Adrenal gland (tissue), 12 donors: Measurements from ENCODE around the gene PRTFDC1. TPM values are rescaled to one million over a fixed set of nuclear protein-coding genes. Genes with fewer than 3 reads are reported as not detected.
A peak's percentile ranks its signal among the peaks of the same experiment; 100 is the strongest.

Experiments
- DNase-seq, 7 donors: peaks; one replicate each; pipeline ENCODE4 v3.0.0-alpha.2; 2019 to 2020
- H3K27ac ChIP-seq, 5 donors: fragments of 200-600 bp; sonication (generic) in 4 of 5; 1 replicate in 3 of 5; 2 replicates in 2 of 5; pipeline versions ENCODE4 v1.5.1 to v1.8.0; 2016 to 2020; ENCODE audit warnings: mild to moderate bottlenecking in 1 of 5
- H3K27me3 ChIP-seq: fragments of 200-600 bp; 2 replicates; pipeline ENCODE4 v1.8.0; 2021
- H3K36me3 ChIP-seq, 2 donors: fragments of 200-600 bp; replicated peaks in 1 of 2; 1 replicate in 1 of 2; 2 replicates in 1 of 2; pipeline versions ENCODE4 v1.5.1 to v1.8.0; 2018 to 2022
- H3K4me1 ChIP-seq, 2 donors: fragments of 200-600 bp; replicated peaks in 1 of 2; 1 replicate in 1 of 2; 2 replicates in 1 of 2; pipeline versions ENCODE4 v1.5.1 to v1.8.0; 2018 to 2021
- H3K4me3 ChIP-seq, 4 donors: fragments of 200-600 bp; sonication (generic) in 3 of 4; one replicate each; pipeline ENCODE4 v1.5.1; 2016 to 2018
- H3K9me3 ChIP-seq, 3 donors: fragments of 200-600 bp; sonication (generic) in 1 of 3; replicated peaks in 1 of 3; 1 replicate in 2 of 3; 2 replicates in 1 of 3; pipeline versions ENCODE4 v1.5.1 to v1.8.0; 2016 to 2021
- CTCF ChIP-seq, 6 experiments: fragments of 450-650 bp in 4 of 6; fragments of 200-600 bp in 2 of 6; sonication (generic) in 1 of 6; IDR thresholded peaks; 1 replicate in 5 of 6; 2 replicates in 1 of 6; pipeline versions ENCODE4 v1.5.1 to v1.8.0; 2016 to 2021; ENCODE audit warnings: antibody characterized with exemption in 6 of 6, mild to moderate bottlenecking in 2 of 6, moderate library complexity in 1 of 6
- POLR2A ChIP-seq, 2 donors: fragments of 450-650 bp; IDR thresholded peaks; one replicate each; pipeline ENCODE4 v1.6.1; 2017; ENCODE audit warnings: antibody characterized with exemption in 2 of 2, mild to moderate bottlenecking in 2 of 2, moderate library complexity in 1 of 2
- WGBS, 4 donors: extraction: QIAGEN DNeasy Blood & Tissue Kit in 2 of 4; methylation state at CpG; one replicate each; pipeline versions ENCODE4 v1.1.5 to v1.1.7; 2013 to 2017; 5-methylcytosine and 5-hydroxymethylcytosine counted together
- intact Hi-C, 2 donors: fragments of 100-400 bp; cut with DNase I; formaldehyde crosslinking; loops; one replicate each; pipeline versions ENCODE4 v1.14.1 to v1.15.0; 2022 to 2023
- polyA plus RNA-seq, 3 donors: library from polyadenylated mRNA; stranded (reverse); fragments of 200-250 nt in 2 of 3; fragments of 350-450 nt in 1 of 3; fragmentation: Illumina TruSeq in 1 of 3; extraction: RNeasy Lipid Tissue Mini Kit (QIAGEN cat#74804) in 1 of 3; gene quantifications; one replicate each; pipeline ENCODE4 v1.2.3, GENCODE V29; 2013 to 2014
- total RNA-seq, 9 donors: library from RNA; depleted of rRNA in 4 of 9; stranded (reverse); fragments of >200 nt in 4 of 9; fragments of 120-200 nt in 1 of 9; fragmentation: NEBNext Ultra II Directional in 1 of 9; extraction: Animal tissue kit (Norgen Biotek cat#: 25700) in 1 of 9; gene quantifications; one replicate each; pipeline versions ENCODE4 v1.1.0 to v1.2.4, GENCODE V29; 2013 to 2023
- donor health status: healthy with polysubstance abuse.
- donor health status: Bipolar disorder and iron deficiency.
- donor health status: DM: yes; HTN: yes; CAD: no.
- donor health status: DM: no; HTN: no; CAD: no.
- donor health status: DM: no; HTN: no; CAD: no.
- donor health status: DM: yes; HTN: yes; CAD: no.

PRTFDC1 gene
- total and polyA plus RNA-seq, 12 donors: 13.5 to 56.5 (median 26.6) TPM

- peak; percentile 59 to 81 (median 73) for DNase-seq
- Histone ChIP-seq H3K9me3 (no peaks in the 10 kb centered on the region), H3K27me3 (no peaks in the 10 kb centered on the region), H3K27ac (peak overlapping the region in 2 of 5 donors; percentile 21 to 45), H3K36me3 (no peaks in the 10 kb centered on the region), H3K4me3 (no peak overlapping the region), H3K4me1 (peaks cover 11 to 26% of the 10 kb centered on the region in 2 donors)
- no peak for TF ChIP-seq CTCF (IDR thresholded peaks at IDR 0.05)
- TF ChIP-seq POLR2A (IDR thresholded peaks at IDR 0.05): peak in 1 of 2 donors; percentile 22
- 60 to 83% (median 73%) methylated on average over 2 of the region's 2 CpGs for WGBS, 4 donors
- intact Hi-C loops: no loop called here
These were observed 43.5 kb downstream of the PRTFDC1 start for GRCh38 chr10:24908793-24909423.

- intact Hi-C loops: no loop called here
These were observed 44.5 kb downstream of the PRTFDC1 start for GRCh38 chr10:24907956-24908355.

GRCh38 chr10:24906372-24906771 is 46.0 kb downstream of the PRTFDC1 start:
- Histone ChIP-seq H3K4me3 (no peak overlapping the region), H3K27me3 (no peaks in the 10 kb centered on the region), H3K4me1 (peaks cover 24% of the 10 kb centered on the region in 2 donors), H3K36me3 (no peaks in the 10 kb centered on the region), H3K27ac (no peak overlapping the region), H3K9me3 (no peaks in the 10 kb centered on the region)
- DNase-seq: no peak
- intact Hi-C loops: no loop called here
- TF ChIP-seq CTCF (IDR thresholded peaks at IDR 0.05): no peak
- no peak for TF ChIP-seq POLR2A (IDR thresholded peaks at IDR 0.05)
- 71 to 98% (median 93%) methylated on average over 3 of the region's 3 CpGs for WGBS, 4 donors

More at GRCh38 chr10:24907956-24908355, 44.5 kb downstream of the PRTFDC1 start:
- no peak overlapping the region for H3K27ac ChIP-seq
- H3K4me3 ChIP-seq: no peak overlapping the region
- no peak for TF ChIP-seq CTCF (IDR thresholded peaks at IDR 0.05)
- no peak for TF ChIP-seq POLR2A (IDR thresholded peaks at IDR 0.05)
- no peaks in the 10 kb centered on the region for H3K36me3 ChIP-seq
- no peaks in the 10 kb centered on the region for H3K27me3 ChIP-seq
- DNase-seq: no peak
- 90 to 97% (median 94%) methylated on average over 6 of the region's 6 CpGs for WGBS, 4 donors
- H3K9me3 ChIP-seq: no peaks in the 10 kb centered on the region
- H3K4me1 ChIP-seq: peaks cover 9 to 16% of the 10 kb centered on the region in 2 donors

- 91 to 95% (median 92%) methylated on average over 4 of the region's 4 CpGs for WGBS, 4 donors
- no peaks in the 10 kb centered on the region for H3K9me3 ChIP-seq
- H3K27me3 ChIP-seq: no peaks in the 10 kb centered on the region
- TF ChIP-seq CTCF (IDR thresholded peaks at IDR 0.05): no peak
- no peaks in the 10 kb centered on the region for H3K36me3 ChIP-seq
- no peak for DNase-seq
- H3K27ac ChIP-seq: no peak overlapping the region
- intact Hi-C loops: no loop called here
- no peak overlapping the region for H3K4me3 ChIP-seq
- H3K4me1 ChIP-seq: peaks cover 26 to 32% of the 10 kb centered on the region in 2 donors
These were observed 47.6 kb downstream of the PRTFDC1 start for GRCh38 chr10:24904824-24905223.
